ENCODE data around the gene APPBP2. TPM values are rescaled to one million over a fixed set of nuclear protein-coding genes. Genes with fewer than 3 reads are reported as not detected.

The APPBP2 gene
- total RNA-seq, 1 donor from 2014 or later: 22.7 TPM

DNA sequence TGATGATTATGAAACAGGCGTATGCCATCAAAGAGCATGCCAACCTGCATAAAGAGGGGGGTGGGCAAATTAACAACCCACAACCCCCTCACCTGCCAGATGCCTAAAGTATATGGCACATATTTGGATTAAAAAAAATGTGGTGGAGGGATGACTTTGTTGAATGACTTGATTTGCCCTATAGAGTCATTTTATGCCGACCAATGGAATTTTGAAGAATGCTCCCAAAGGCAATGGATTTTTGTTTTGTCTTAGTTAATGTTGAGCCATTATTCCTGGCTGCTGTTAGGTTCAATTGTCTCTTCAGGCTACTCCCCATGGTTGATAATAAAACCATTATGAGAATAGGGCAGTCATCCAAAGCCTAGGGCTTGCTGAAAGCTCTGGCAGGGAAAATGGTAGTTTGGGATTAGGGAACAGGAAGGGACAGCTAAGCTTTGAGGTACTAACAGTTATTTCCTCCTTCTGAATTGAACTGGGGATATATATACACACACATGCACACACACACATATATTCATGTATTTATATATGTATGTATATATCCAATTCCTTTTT lies 109.6 kb downstream of the APPBP2 start:
- ATAC-seq (no peak), DNase-seq (no peak)
- intact Hi-C loops (cut with micrococcal nuclease): no loop called here

GRCh38 chr17:60415146-60415545 lies 110.9 kb downstream of the APPBP2 start:
- ATAC-seq (no peak), DNase-seq (no peak)
- intact Hi-C loops (cut with micrococcal nuclease): no loop called here

GRCh38 chr17:60412701-60413100 lies 113.3 kb downstream of the APPBP2 start:
- ATAC-seq (no peak), DNase-seq (no peak)
- intact Hi-C loops (cut with micrococcal nuclease): no loop called here

DNA sequence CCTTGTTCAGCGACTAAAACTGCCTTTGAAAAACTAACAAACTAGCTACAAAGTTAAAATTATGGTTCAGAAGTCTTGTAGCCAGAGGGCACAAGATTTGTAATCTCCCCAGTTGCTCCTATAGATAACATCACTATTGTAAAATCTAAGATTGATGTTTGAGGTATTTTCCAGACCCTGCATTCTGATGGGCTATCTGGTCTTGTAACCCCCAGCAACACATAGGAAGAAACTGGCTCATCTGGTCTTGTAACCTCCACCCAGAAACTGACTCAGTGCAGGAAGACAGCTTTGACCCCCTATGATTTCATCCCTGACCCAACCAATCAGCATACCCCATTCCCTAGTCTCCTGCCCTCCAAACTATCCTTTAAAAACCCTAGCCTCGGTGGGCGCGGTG lies 116.0 kb downstream of the APPBP2 start:
- ATAC-seq (no peak), DNase-seq (no peak)
- intact Hi-C loops (cut with micrococcal nuclease): no loop called here

DNA sequence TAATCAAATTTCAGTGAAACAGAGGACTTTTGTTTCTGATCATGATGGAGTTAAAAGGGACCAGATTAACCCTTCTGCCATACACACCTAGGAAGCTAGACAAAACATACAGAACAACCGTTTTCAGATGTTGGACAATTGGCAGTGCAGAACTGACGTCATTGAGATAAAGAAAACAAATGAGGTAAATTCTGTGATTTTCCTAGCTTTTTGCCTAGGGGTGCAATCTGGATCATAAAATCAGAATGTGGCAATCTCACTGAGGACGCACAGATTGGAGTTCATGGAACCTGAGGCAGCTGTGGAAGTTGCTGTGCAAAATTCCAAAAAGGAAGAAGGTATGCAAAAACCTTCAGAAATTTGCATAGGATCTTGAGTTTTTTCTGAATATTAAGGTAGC lies 119.2 kb downstream of the APPBP2 start:
- DNase-seq: no peak
- no peak for ATAC-seq
- intact Hi-C loops (cut with micrococcal nuclease): no loop called here

- ATAC-seq: no peak
- intact Hi-C loops (cut with micrococcal nuclease): no loop called here
- DNase-seq: no peak
Observed at GRCh38 chr17:60403962-60404361, 122.1 kb downstream of the APPBP2 start.

DNA sequence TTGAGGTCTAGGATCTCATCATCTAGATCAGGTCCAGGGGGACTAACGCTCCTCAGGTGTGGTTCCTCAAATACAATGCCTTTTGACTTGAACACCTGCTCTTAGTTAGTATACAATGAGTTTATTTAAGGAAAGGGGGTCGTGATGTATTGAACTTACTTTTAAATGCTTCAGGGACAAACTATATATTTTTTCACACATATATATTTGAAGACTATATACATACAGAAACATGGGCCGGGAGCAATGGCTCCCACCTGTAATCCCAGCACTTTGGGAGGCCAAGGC lies 122.6 kb downstream of the APPBP2 start:
- no peak for ATAC-seq
- intact Hi-C loops (cut with micrococcal nuclease): no loop called here

DNA sequence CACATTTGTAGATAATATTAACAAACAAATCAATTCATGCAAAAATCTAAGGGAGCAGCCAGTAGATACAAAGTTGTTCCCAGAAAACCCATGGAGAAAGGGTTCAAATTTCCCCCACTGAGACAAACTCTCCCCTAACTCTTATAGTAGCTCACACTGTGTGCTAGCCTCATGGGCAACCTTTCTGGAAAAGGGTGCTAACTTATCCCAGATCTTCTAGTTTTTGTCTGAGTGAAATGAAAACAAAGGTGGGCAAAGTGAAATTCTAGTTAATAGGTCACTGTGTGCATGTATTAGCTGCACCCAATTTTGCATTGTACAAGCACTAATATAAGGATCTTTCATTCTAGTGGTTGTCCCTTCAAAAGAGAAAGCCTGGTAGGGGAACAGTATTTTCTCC lies 124.2 kb downstream of the APPBP2 start:
- intact Hi-C loops (cut with micrococcal nuclease): no loop called here
- DNase-seq: no peak

More for the DNA sequence above, 122.6 kb downstream of the APPBP2 start:
- DNase-seq: no peak

GRCh38 chr17:60398227-60398959 lies 127.6 kb downstream of the APPBP2 start:
- ATAC-seq (peak; percentile 24), DNase-seq (no peak)
- intact Hi-C loops (cut with micrococcal nuclease): no loop called here

More for the DNA sequence above, 124.2 kb downstream of the APPBP2 start:
- no peak for ATAC-seq

DNA sequence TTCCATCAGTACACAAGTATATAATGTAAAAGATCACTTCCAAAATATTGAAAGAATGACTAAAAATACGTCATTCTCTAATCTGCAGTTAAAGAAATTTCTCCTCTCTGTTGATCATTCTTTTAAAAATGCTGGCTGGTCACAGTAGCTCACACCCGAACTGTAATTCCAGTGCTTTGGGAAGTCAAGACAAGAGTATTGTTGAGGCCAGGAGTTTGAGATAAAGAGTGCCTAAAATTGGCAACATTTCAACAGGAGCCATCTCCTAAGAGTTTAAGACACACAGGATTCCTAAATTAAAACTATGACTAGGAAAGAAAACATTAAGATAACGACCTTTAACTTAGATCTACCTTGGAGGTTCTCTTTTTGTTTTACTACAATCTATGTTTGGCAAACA lies 129.6 kb downstream of the APPBP2 start:
- DNase-seq (no peak), ATAC-seq (no peak)
- intact Hi-C loops (cut with micrococcal nuclease): no loop called here

GRCh38 chr17:60395508-60396065 lies 130.5 kb downstream of the APPBP2 start:
- intact Hi-C loops (cut with micrococcal nuclease): no loop called here
- ATAC-seq (no peak), DNase-seq (no peak)

DNA sequence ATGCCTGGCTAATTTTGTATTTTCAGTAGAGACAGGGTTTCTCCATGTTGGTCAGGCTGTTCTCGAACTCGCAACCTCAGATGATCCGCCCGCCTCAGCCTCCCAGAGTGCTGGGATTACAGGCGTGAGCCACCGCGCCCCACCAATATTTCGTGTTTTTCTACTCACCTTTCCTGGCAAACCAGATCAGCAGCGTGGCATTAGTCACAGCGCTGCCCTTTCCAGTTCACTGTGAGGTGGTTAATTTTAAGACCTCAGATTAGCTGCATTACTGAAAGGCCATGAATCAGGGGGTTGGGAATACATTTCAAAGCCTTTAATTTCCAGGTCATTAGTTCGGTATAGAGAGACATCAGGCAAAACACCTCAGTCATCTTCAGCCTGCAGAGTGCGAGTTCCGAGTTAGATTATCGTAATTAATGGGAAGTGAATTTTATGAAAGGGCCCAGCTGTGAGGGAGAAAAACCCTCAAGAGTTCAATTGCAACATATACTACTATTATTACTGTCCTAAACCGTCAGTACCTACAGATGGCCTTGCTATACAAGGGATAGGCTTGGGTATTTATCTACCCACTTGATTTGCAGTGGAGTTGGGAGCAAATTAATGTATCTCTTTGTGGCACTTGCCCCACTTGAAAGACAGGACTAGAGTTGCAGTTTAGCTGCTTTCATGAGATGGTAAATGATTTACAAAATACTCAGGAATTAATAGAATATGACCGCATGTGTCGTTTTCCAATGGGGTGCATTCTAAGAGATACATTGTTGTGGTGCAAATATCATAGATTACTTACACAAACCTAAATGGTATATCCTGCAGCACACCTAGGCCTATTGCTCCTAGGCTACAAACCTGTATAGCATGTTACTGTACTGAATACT lies 132.0 kb downstream of the APPBP2 start:
- ATAC-seq (no peak), DNase-seq (no peak)
- intact Hi-C loops (cut with micrococcal nuclease): no loop called here

Other genes starting within 250 kb of the APPBP2 start
- 26.2 TPM for gene USP32, start 134.1 kb downstream of the APPBP2 start, total RNA-seq
- not detected for gene CHCT1, start 103.8 kb downstream of the APPBP2 start, total RNA-seq
- gene PPM1D, start 74.0 kb upstream of the APPBP2 start, total RNA-seq: 7.4 TPM
- 15.9 TPM for gene BCAS3, start 151.6 kb upstream of the APPBP2 start, total RNA-seq